ENCODE results near the gene SH2D1A. TPM values are rescaled to one million over a fixed set of nuclear protein-coding genes. Genes with fewer than 3 reads are reported as not detected.

SH2D1A gene
- total RNA-seq, 2 experiments from 2014 or later = 63.1 to 64.4 TPM

DNA sequence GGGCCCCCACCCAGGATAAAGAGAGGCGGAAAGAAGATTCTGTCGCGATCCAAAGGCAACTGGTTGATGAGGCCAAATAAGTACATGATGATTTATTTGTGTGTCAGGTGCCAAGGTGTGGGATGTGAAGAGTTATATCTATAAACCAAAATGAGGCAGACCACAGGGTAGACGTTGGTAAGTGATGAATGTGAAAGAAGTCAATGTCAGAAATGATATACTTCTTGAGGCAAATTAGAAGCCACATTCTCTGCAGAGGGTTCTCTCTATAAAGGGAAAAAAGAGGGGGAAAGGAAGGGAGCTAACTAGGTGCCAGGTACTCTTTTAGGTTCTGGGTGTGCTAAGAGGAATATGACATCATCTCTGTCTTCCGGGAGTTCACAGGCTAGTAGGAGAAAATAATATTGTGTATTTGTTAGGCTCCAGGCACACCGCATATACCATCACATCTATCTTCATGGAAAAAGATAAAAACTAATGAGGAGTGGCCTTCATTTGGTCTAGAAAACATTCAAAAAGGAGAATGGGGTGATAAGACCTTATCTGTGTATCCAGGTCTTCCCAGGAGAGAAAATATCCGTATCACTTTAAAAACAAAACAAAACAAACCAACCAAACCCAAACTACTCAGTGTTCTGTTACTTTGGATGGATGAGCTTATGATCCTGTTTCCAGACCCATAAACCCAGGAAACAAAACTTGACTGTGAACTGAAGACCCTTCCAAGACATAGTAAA, 4.8 kb upstream of the SH2D1A start:
- Mint-ChIP-seq H3K4me1 (peaks cover 69% of the 10 kb centered on the region), H3K4me3 (peak overlapping the region; percentile 59), H3K9me3 (peaks cover 2% of the 10 kb centered on the region), H3K27ac (peak overlapping the region; percentile 94), H3K27me3 (no peaks in the 10 kb centered on the region), H3K36me3 (ENCODE audit: low read depth) (no peaks in the 10 kb centered on the region)
- ChIA-PET POLR2A (no interaction called here), CTCF (interaction anchor here (0.7 kb wide), 1 partner anchor 35 kb away, joined by 4 read pairs; no protein-coding TSS in a partner anchor)
- no peak for DNase-seq

- Mint-ChIP-seq H3K4me3 (peak overlapping the region; percentile 59), H3K27me3 (no peaks in the 10 kb centered on the region), H3K9me3 (no peaks in the 10 kb centered on the region), H3K36me3 (ENCODE audit: low read depth) (peaks cover 2% of the 10 kb centered on the region), H3K27ac (peak overlapping the region; percentile 94), H3K4me1 (peaks cover 66% of the 10 kb centered on the region)
- ChIA-PET POLR2A (no interaction called here), CTCF (interaction anchor here (0.7 kb wide), 1 partner anchor 36 kb away, joined by 4 read pairs; no protein-coding TSS in a partner anchor)
- DNase-seq = no peak
Measured at GRCh38 chrX:124342174-124342867, 4.0 kb upstream of the SH2D1A start.

GRCh38 chrX:124343016-124343415, 3.3 kb upstream of the SH2D1A start:
- H3K27me3 Mint-ChIP-seq = no peaks in the 10 kb centered on the region
- DNase-seq = no peak
- H3K27ac Mint-ChIP-seq = peak overlapping the region; percentile 94
- peaks cover 2% of the 10 kb centered on the region for H3K36me3 Mint-ChIP-seq (ENCODE audit: low read depth)
- peak overlapping the region; percentile 59 for H3K4me3 Mint-ChIP-seq
- H3K4me1 Mint-ChIP-seq = peaks cover 65% of the 10 kb centered on the region
- CTCF ChIA-PET = no interaction called here
- POLR2A ChIA-PET = no interaction called here
- no peaks in the 10 kb centered on the region for H3K9me3 Mint-ChIP-seq

DNA sequence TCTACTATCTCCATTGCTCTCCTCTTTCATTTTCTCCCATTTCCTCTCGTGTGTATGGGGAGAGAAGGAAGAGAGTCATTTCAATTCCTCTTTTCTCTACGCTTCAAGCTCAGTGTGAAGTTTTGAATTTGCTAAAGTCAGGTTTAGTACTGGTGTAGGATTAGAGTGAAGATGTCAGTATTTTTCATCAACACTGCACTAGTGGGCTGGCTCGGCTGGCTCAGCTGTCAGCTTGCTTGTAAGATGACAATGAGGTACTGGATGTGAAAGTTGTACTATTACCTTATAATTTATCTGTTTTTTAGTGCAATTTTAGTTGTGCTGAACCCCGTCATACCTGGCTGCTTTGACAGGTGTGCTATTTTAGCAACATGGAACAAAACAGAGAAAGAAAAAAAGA, 2.1 kb upstream of the SH2D1A start:
- CTCF ChIA-PET = interaction anchor here (1.0 kb wide), 1 partner anchor 54 kb away, joined by 3 read pairs; no protein-coding TSS in a partner anchor
- peaks cover 12% of the 10 kb centered on the region for H3K36me3 Mint-ChIP-seq (ENCODE audit: low read depth)

DNA sequence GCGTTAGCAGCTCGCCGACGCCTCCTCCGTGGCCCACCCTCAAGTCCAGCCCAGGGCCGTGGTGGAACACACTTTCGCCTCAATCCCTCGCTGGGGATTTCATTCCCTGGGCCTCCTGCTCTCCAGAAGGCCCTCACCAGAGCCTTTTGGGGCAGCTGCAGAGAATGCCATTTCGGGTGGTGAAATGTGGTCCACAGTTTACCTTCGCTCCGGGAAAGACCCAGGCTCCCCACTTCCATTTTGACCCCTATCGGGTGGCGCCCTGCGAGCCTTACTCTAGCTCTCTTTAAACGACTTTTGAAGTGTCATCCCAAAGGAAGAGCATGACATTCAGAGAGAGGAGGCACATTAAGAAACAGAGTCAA, 496 bp downstream of the SH2D1A start:
- Mint-ChIP-seq H3K4me3 (peak overlapping the region; percentile 87), H3K4me1 (peaks cover 49% of the 10 kb centered on the region), H3K36me3 (ENCODE audit: low read depth) (peaks cover 18% of the 10 kb centered on the region), H3K9me3 (no peaks in the 10 kb centered on the region), H3K27me3 (no peaks in the 10 kb centered on the region), H3K27ac (peak overlapping the region; percentile 96)
- ChIA-PET POLR2A (interaction anchor here (1.0 to 1.2 kb wide), 2 partner anchors 10 to 129 kb away, joined by 3 to 4 read pairs; no protein-coding TSS in a partner anchor), CTCF (interaction anchor here (0.6 to 2.0 kb wide), 5 partner anchors 10 to 370 kb away, joined by 3 to 6 read pairs (median 3); no protein-coding TSS in a partner anchor)
- no peak for DNase-seq

More for the DNA sequence above, 2.1 kb upstream of the SH2D1A start:
- no peak for DNase-seq
- POLR2A ChIA-PET = no interaction called here
- Mint-ChIP-seq H3K4me1 (peaks cover 62% of the 10 kb centered on the region), H3K27ac (peak overlapping the region; percentile 94), H3K27me3 (no peaks in the 10 kb centered on the region), H3K4me3 (peak overlapping the region; percentile 58), H3K9me3 (no peaks in the 10 kb centered on the region)

- Mint-ChIP-seq H3K4me1 (peaks cover 46% of the 10 kb centered on the region), H3K36me3 (ENCODE audit: low read depth) (peaks cover 18% of the 10 kb centered on the region), H3K4me3 (peak overlapping the region; percentile 87), H3K27ac (peak overlapping the region; percentile 96), H3K9me3 (no peaks in the 10 kb centered on the region), H3K27me3 (no peaks in the 10 kb centered on the region)
- ChIA-PET POLR2A (no interaction called here), CTCF (interaction anchor here (0.6 to 2.0 kb wide), 2 partner anchors 10 to 95 kb away, joined by 3 to 6 read pairs; no protein-coding TSS in a partner anchor)
- peak; percentile 23 for DNase-seq
Measured at GRCh38 chrX:124347242-124347641, 879 bp downstream of the SH2D1A start.

DNA sequence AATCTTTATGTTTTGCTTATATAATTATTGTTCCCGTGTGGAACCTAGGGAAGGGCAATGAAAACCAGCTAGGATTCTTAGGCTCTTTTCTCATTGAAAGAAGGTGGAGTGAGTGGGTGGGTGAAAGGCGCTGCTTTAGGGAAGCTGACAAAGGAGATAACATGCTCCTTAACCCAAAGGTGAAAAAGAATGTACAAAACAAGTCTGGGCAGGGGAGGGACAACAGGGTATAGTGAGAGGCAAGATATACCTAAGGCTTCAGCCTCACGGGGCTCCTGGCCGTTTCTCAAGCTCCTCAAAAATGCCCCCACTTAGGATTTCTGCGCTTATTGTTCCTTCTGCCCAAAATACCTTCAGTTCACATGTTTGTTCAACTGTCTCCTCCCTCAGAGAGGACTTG, 1.8 kb downstream of the SH2D1A start:
- Mint-ChIP-seq H3K4me1 (peaks cover 43% of the 10 kb centered on the region), H3K36me3 (ENCODE audit: low read depth) (peaks cover 21% of the 10 kb centered on the region), H3K9me3 (no peaks in the 10 kb centered on the region), H3K27ac (peak overlapping the region; percentile 96), H3K4me3 (peak overlapping the region; percentile 87), H3K27me3 (no peaks in the 10 kb centered on the region)
- ChIA-PET POLR2A (no interaction called here), CTCF (no interaction called here)
- no peak for DNase-seq

DNA sequence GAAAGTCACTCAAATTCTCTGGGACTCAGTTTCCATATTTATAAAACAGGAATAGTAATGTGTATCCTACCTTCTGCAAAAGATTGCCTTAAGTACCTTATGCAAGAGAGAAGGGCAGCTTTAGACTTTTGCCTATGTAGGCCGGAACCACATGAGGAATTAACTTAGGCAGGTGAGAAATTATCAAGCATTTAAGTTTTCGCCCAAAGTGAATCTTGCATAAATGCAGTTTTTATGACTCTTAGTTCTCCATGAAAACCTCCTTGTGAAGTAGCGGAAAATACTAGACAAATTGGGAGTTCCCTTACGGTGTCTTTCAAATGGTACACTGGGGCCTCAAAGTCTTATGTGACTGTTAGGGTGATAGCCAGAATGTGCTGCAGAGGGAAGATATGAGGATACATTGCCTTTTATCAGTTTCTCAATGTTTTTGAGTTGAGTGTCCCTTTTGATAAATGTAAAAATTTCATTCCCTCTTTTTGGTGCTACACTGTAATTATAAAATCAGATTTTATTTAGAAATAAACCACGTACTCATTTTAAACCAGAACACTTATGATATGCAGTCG, 2.6 kb downstream of the SH2D1A start:
- peak overlapping the region; percentile 96 for H3K27ac Mint-ChIP-seq
- H3K9me3 Mint-ChIP-seq = no peaks in the 10 kb centered on the region
- peaks cover 21% of the 10 kb centered on the region for H3K36me3 Mint-ChIP-seq (ENCODE audit: low read depth)
- POLR2A ChIA-PET = no interaction called here
- no peaks in the 10 kb centered on the region for H3K27me3 Mint-ChIP-seq
- CTCF ChIA-PET = no interaction called here
- no peak for DNase-seq
- peaks cover 42% of the 10 kb centered on the region for H3K4me1 Mint-ChIP-seq
- peak overlapping the region; percentile 87 for H3K4me3 Mint-ChIP-seq

DNA sequence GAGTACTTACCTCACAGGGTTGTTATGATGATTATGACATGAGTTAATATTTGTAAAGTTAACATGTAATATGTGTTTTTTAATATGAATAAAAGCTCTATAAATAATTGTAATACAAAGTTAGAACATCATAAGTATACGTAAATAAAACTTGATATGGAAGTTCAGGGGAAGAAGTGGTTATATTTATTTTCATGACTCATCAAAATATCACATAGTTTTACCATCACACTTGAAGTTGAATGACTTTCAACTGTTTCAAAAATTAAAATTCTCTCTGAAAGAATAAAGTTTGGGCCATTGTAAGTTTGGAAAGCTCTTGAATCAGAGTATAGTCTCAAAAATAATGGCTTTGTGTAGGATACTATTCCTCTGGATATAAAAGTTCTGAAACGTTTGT, 8.3 kb downstream of the SH2D1A start:
- DNase-seq = no peak
- no peaks in the 10 kb centered on the region for H3K9me3 Mint-ChIP-seq
- peaks cover 32% of the 10 kb centered on the region for H3K36me3 Mint-ChIP-seq (ENCODE audit: low read depth)
- peak overlapping the region; percentile 40 for H3K4me3 Mint-ChIP-seq
- H3K27ac Mint-ChIP-seq = peak overlapping the region; percentile 77
- POLR2A ChIA-PET = no interaction called here
- H3K27me3 Mint-ChIP-seq = no peaks in the 10 kb centered on the region
- peaks cover 60% of the 10 kb centered on the region for H3K4me1 Mint-ChIP-seq
- CTCF ChIA-PET = interaction anchor here (0.9 kb wide), 1 partner anchor 30 kb away, joined by 3 read pairs; no protein-coding TSS in a partner anchor

DNA sequence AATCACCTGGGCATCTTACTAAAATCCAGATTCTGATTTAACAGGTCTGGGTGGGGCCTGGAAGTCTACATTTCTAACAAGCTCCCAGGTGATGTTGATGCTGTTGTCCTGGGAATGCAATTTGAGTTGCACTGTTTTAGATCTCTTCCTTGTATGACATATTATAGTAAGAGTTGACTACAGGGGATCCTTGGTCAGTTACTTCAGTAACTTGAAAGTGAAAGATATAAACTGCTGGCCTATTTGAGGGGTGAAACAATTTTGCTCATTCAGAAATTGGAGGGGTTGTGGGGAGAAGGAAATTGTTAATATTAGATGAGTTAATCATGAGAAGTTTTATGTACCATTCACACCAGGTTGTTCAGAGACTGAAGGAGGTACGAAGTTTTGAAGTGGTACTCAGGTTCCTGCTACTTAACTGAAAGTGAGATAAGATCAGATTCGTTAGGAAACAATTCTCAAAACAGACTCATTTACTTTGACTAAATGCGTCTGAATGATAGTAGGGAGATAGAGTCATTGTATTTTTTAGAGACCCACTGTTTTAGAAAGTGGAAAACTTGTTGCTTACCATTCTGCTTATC, 12.5 kb downstream of the SH2D1A start:
- Mint-ChIP-seq H3K36me3 (ENCODE audit: low read depth) (peaks cover 44% of the 10 kb centered on the region), H3K27me3 (no peaks in the 10 kb centered on the region), H3K9me3 (peaks cover 2% of the 10 kb centered on the region), H3K4me3 (peak overlapping the region; percentile 58), H3K27ac (peak overlapping the region; percentile 77), H3K4me1 (peaks cover 62% of the 10 kb centered on the region)
- CTCF ChIA-PET = interaction anchor here (1.0 to 1.3 kb wide), 2 partner anchors 14 to 23 kb away, joined by 3 read pairs; no protein-coding TSS in a partner anchor
- POLR2A ChIA-PET = no interaction called here
- DNase-seq = no peak

GRCh38 chrX:124362072-124362471, 15.7 kb downstream of the SH2D1A start:
- ChIA-PET POLR2A (interaction anchor here (1.0 kb wide), 1 partner anchor 16 kb away, joined by 3 read pairs; no protein-coding TSS in a partner anchor), CTCF (interaction anchor here (1.2 to 1.4 kb wide), 2 partner anchors 15 to 138 kb away, joined by 3 to 4 read pairs; partner anchors contain the start of gene SH2D1A)
- peaks cover 50% of the 10 kb centered on the region for H3K4me1 Mint-ChIP-seq
- peaks cover 37% of the 10 kb centered on the region for H3K36me3 Mint-ChIP-seq (ENCODE audit: low read depth)
- H3K27me3 Mint-ChIP-seq = no peaks in the 10 kb centered on the region
- no peak overlapping the region for H3K4me3 Mint-ChIP-seq
- DNase-seq = no peak
- H3K9me3 Mint-ChIP-seq = peaks cover 2% of the 10 kb centered on the region
- H3K27ac Mint-ChIP-seq = peak overlapping the region; percentile 80

- H3K27me3 Mint-ChIP-seq = no peaks in the 10 kb centered on the region
- POLR2A ChIA-PET = interaction anchor here (1.0 kb wide), 1 partner anchor 17 kb away, joined by 3 read pairs; no protein-coding TSS in a partner anchor
- DNase-seq = no peak
- peaks cover 49% of the 10 kb centered on the region for H3K4me1 Mint-ChIP-seq
- H3K36me3 Mint-ChIP-seq (ENCODE audit: low read depth) = peaks cover 38% of the 10 kb centered on the region
- CTCF ChIA-PET = interaction anchor here (1.0 to 1.4 kb wide), 3 partner anchors 10 to 139 kb away, joined by 3 to 5 read pairs (median 4); partner anchors contain the start of gene SH2D1A
- H3K27ac Mint-ChIP-seq = peak overlapping the region; percentile 28
- H3K4me3 Mint-ChIP-seq = no peak overlapping the region
- H3K9me3 Mint-ChIP-seq = peaks cover 2% of the 10 kb centered on the region
Measured at GRCh38 chrX:124362761-124363160, 16.4 kb downstream of the SH2D1A start.

All from activated CD4-positive, alpha-beta T cell treated with anti-CD3 and anti-CD28 coated beads, Interleukin-2, amount 10 ng/mL, durations not matched to agents 7 days and 5 days (primary cell).